Retinal pigment epithelial cell (primary cell): ENCODE measurements around the gene NFE2L1.

ENCODE experiments used
- DNase-seq: peaks from one replicate; pipeline ENCODE4 v3.0.0-alpha.2; 2010; ENCODE audit warnings: low read depth
- H3K4me3 ChIP-seq: 2 replicates; pipeline ENCODE4 v1.5.1; 2011; ENCODE audit warnings: mild to moderate bottlenecking, low read length, control low read depth, moderate library complexity
- CTCF ChIP-seq: conservative IDR thresholded peaks from 2 replicates; pipeline ENCODE4 v1.5.1; 2011; ENCODE audit warnings: low read depth, low read length, control low read depth, inconsistent platforms

NFE2L1 gene

GRCh38 chr17:48051283-48051682 is 3.1 kb downstream of the NFE2L1 start:
- no peak for DNase-seq
- TF ChIP-seq CTCF, result no peak
- H3K4me3 ChIP-seq, result peak overlapping the region; percentile 92

GRCh38 chr17:48051706-48052486 is 3.7 kb downstream of the NFE2L1 start:
- H3K4me3 ChIP-seq, result peak overlapping the region; percentile 92
- DNase-seq, result peak; percentile 80
- peak; percentile 19 for TF ChIP-seq CTCF

- peak; percentile 84 for DNase-seq
- TF ChIP-seq CTCF, result peak; percentile 14
- H3K4me3 ChIP-seq, result peak overlapping the region; percentile 92
Observed at GRCh38 chr17:48052956-48053757, 5.0 kb downstream of the NFE2L1 start.

DNA sequence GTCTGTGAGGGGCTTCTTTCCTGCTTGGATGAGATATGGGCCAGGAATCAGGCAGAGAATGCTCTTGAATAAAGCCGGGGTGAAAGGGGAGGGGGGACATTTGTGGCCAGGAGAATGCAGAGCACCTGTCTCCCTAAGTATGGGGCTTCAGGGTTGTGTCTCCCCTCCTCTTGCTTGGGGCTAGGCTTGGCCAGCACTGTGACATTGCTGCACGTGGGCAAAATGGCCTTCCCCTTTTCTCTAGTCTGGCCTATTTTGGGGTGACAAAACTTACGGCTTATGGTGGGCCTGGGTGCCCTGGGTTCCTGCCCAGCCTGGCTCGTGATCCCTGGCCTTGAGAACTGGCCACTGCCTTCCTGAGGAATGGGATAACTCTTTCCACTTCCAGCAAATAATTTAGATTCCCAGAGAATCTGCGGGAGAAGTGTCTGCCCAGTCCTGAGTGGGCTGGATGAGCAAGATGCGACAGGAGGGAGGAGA is 5.6 kb downstream of the NFE2L1 start:
- H3K4me3 ChIP-seq, result peak overlapping the region; percentile 92
- no peak for DNase-seq
- TF ChIP-seq CTCF, result no peak

DNA sequence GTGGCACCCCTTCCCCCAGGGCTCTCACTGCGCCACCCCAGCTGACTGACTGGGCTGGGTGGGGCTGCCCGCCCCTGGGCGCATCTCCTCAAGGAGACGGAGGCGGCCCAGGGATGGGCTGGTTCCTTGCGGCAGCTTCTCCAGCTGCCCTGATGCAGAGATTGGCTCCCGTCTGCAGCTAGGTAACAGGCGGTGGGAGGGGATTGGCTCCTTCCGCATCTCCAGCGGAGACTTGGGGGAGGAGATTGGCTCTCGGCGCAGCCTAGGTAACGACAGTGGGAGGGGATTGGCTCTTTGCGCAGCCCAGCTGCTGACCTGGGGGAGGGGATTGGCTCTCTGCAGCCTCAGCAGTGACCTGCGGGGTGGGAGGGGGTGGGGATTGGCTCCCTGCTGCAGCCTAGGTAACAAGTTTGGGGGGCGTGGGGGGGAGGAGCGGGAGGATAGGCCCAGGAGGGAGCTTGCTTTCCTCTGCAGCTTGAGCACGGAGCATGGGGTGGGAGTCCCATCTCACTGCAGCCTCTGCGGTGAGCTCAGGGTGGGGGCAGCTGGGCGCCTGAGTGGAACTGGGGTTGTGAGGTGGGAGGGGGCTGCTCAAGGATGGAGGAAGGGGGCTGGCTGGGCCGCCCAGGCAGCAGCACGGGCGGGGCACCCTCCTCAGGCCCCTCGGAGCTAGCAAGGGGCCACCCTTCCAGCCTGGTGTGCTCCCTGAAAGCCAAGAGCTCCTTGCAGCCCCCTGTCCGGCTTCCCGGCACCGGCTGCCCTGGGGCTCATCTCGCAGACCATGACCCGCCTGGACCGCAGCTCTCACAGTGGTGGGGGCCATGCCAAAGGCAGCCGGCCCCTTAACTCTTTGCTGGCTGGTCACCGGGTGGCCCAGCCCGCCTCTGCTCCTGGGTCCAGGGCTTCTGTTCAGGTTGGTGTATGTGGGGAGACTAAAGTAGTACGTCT is 6.4 kb downstream of the NFE2L1 start:
- H3K4me3 ChIP-seq, result peak overlapping the region; percentile 92
- DNase-seq, result peak; percentile 93
- no peak for TF ChIP-seq CTCF

DNA sequence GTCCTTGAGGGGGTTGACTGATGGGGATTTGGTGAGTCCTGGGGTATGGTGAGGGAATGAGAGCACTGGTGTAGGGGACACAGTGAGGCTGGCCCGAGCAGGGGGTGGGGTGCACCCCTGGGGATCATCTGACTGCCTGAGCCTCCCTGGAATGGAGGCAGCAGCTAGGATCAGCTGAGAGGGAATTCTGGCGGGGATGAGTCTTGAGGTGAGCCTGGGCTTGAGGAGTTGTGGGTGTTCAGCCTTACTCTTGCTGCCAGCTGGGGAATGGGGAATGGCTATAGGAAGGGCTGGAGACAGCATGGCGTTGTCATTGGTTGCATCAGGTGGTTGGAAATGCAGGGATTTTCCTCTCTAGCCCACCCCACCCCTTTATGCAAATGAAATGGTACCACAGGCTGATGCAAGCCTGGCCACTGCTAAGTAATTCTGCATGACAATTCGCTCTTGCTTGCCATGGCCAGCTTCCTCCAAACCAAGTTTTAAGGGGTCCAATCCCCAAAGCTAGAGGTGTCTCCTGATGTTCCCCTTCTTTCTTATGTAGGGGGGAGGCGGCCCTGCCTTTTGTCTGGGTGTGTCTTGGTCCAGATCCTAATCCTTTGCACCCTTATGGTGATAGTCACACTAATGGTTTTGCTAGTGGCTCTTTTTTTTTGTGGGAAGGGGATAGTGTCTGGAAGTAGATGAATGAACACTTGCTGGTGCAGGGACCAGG is 7.5 kb downstream of the NFE2L1 start:
- DNase-seq, result no peak
- H3K4me3 ChIP-seq, result peak overlapping the region; percentile 92
- no peak for TF ChIP-seq CTCF
